ENCODE data around the gene CNR1. TPM values are rescaled to one million over a fixed set of nuclear protein-coding genes. Genes with fewer than 3 reads are reported as not detected.

Gene CNR1
- polyA plus RNA-seq, 1 experiment = not detected

DNA sequence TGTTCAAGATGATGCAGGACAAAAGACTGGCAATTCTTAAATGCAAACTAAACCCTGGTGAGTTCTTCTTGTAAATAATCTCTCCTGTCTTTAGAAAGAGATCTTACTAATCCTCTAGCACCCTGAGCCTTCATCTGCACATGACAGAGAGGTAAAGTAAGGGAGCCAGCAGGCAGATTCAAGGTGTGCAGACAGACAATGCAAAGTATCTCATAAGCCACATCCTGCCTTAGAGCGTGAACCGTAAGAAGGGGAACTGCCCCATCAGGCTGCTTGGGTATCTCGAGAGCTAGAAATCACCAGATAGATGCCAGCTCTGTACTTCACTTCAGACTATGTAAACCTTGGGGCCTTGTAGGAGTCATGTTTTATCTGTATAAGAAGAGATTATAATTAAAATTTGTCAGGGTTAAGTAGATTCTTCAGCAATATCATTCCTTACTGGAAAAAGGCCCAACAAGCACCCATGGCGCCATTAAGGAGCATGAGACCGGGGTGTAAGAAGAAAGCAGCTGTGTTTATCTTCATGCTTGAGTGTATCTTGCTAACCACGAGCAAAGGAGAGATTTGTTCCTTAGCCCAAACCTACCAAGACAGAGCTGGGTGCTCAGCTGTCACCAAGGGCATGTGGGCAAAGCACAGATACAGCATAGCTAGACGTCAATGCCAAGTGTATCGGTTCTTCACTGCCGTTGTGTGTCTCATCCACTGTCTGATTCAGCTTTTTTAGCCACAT, 24.4 kb downstream of the CNR1 start:
- Histone ChIP-seq H3K9me3 (ENCODE audit: control insufficient read depth, insufficient read depth, low read length) (no peaks in the 10 kb centered on the region; the same call in 1 of the 2 replicates), H3K27me3 (ENCODE audit: control insufficient read depth, insufficient read depth, low read length) (no peaks in the 10 kb centered on the region), H3K4me3 (ENCODE audit: low read depth, low read length) (no peak overlapping the region), H3K27ac (ENCODE audit: low read depth, low read length) (no peak overlapping the region)
- CTCF ChIA-PET = no interaction called here
- POLR2A ChIA-PET = no interaction called here
- no peak for TF ChIP-seq CTCF (IDR thresholded peaks at IDR 0.05; ENCODE audit: low read depth, low read length)
- DNase-seq (ENCODE audit: low read depth, low spot score) = no peak

GRCh38 chr6:88137915-88138314, 28.2 kb downstream of the CNR1 start:
- DNase-seq (ENCODE audit: low read depth, low spot score) = no peak
- CTCF ChIA-PET = no interaction called here
- no peak for TF ChIP-seq CTCF (IDR thresholded peaks at IDR 0.05; ENCODE audit: low read depth, low read length)
- no peaks in the 10 kb centered on the region for H3K9me3 ChIP-seq (ENCODE audit: control insufficient read depth, insufficient read depth, low read length)
- no peak overlapping the region for H3K4me3 ChIP-seq (ENCODE audit: low read depth, low read length)
- no peak overlapping the region for H3K27ac ChIP-seq (ENCODE audit: low read depth, low read length)
- H3K27me3 ChIP-seq (ENCODE audit: control insufficient read depth, insufficient read depth, low read length) = no peaks in the 10 kb centered on the region
- POLR2A ChIA-PET = no interaction called here

GRCh38 chr6:88135578-88136114, 30.5 kb downstream of the CNR1 start:
- H3K9me3 ChIP-seq (ENCODE audit: control insufficient read depth, insufficient read depth, low read length) = no peaks in the 10 kb centered on the region
- no peak overlapping the region for H3K4me3 ChIP-seq (ENCODE audit: low read depth, low read length)
- TF ChIP-seq CTCF (IDR thresholded peaks at IDR 0.05; ENCODE audit: low read depth, low read length) = no peak
- no peaks in the 10 kb centered on the region for H3K27me3 ChIP-seq (ENCODE audit: control insufficient read depth, insufficient read depth, low read length)
- DNase-seq (ENCODE audit: low read depth, low spot score) = no peak
- no peak overlapping the region for H3K27ac ChIP-seq (ENCODE audit: low read depth, low read length)
- ChIA-PET POLR2A (no interaction called here), CTCF (no interaction called here)

DNA sequence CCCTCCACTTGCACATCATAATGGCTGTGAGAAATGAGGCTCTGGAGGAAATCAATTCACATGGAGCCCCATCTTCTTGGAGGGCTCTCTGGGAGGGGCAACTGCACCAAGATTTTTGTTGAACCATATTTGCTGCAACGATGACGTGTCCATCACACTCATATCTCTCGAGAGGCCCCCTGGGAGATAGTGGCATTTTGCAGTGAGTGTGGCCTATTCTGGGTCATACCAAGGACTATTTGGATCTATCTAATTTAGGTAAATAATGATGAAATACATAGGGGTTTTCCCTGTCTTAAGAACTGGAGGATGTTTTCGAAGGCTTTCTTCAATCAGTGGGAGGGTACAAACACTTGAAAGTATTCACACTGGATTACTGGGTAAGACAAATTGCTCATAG, 31.6 kb downstream of the CNR1 start:
- no peak for DNase-seq (ENCODE audit: low read depth, low spot score)
- CTCF ChIA-PET = no interaction called here
- Histone ChIP-seq H3K27me3 (ENCODE audit: control insufficient read depth, insufficient read depth, low read length) (no peaks in the 10 kb centered on the region), H3K9me3 (ENCODE audit: control insufficient read depth, insufficient read depth, low read length) (no peaks in the 10 kb centered on the region), H3K27ac (ENCODE audit: low read depth, low read length) (no peak overlapping the region), H3K4me3 (ENCODE audit: low read depth, low read length) (no peak overlapping the region)
- TF ChIP-seq CTCF (IDR thresholded peaks at IDR 0.05; ENCODE audit: low read depth, low read length) = no peak
- POLR2A ChIA-PET = no interaction called here

- CTCF ChIA-PET = no interaction called here
Observed at GRCh38 chr6:88133718-88134117, 32.4 kb downstream of the CNR1 start.

More at GRCh38 chr6:88133718-88134117, 32.4 kb downstream of the CNR1 start:
- H3K27me3 ChIP-seq (ENCODE audit: control insufficient read depth, insufficient read depth, low read length) = no peaks in the 10 kb centered on the region
- POLR2A ChIA-PET = no interaction called here
- no peaks in the 10 kb centered on the region for H3K9me3 ChIP-seq (ENCODE audit: control insufficient read depth, insufficient read depth, low read length)
- TF ChIP-seq CTCF (IDR thresholded peaks at IDR 0.05; ENCODE audit: low read depth, low read length) = no peak
- no peak for DNase-seq (ENCODE audit: low read depth, low spot score)
- H3K27ac ChIP-seq (ENCODE audit: low read depth, low read length) = no peak overlapping the region
- H3K4me3 ChIP-seq (ENCODE audit: low read depth, low read length) = no peak overlapping the region

Measured in AG04450 (cell line).